IMR-90 (cell line): ENCODE results near the gene MLH3.

ENCODE experiments used
- BHLHE40 ChIP-seq: fragments of 150-350 bp; IDR thresholded peaks from 2 replicates; pipeline ENCODE4 v1.6.1; 2016; ENCODE audit warnings: mild to moderate bottlenecking, low read depth, low read length
- CEBPB ChIP-seq: IDR thresholded peaks from 2 replicates; pipeline ENCODE4 v1.6.1; 2012; ENCODE audit warnings: low read depth, low read length, improper control_type of control experiment
- CTCF ChIP-seq: conservative IDR thresholded peaks from 2 replicates; pipeline ENCODE4 v1.5.1; 2012; ENCODE audit warnings: mild to moderate bottlenecking, low read depth, low read length, improper control_type of control experiment
- FOS ChIP-seq: fragments of 150-350 bp; IDR thresholded peaks from 2 replicates; pipeline ENCODE4 v1.6.1; 2016; ENCODE audit warnings: low read depth, low read length
- NFE2L2 ChIP-seq: fragments of 150-350 bp; IDR thresholded peaks from 2 replicates; pipeline ENCODE4 v1.6.1; 2016; ENCODE audit warnings: low read depth, mild to moderate bottlenecking, low read length
- POLR2A ChIP-seq: IDR thresholded peaks from 2 replicates; pipeline ENCODE4 v1.6.1; 2012; ENCODE audit warnings: mild to moderate bottlenecking, low read depth, low read length
- RAD21 ChIP-seq: IDR thresholded peaks from 2 replicates; pipeline ENCODE4 v1.6.1; 2012; ENCODE audit warnings: low read length, improper control_type of control experiment
- RCOR1 ChIP-seq: IDR thresholded peaks from 2 replicates; pipeline ENCODE4 v1.6.1; 2012; ENCODE audit warnings: mild to moderate bottlenecking, low read length, improper control_type of control experiment; ENCODE audit not compliant: insufficient replicate concordance
- RFX5 ChIP-seq: IDR thresholded peaks from 2 replicates; pipeline ENCODE4 v1.8.0; 2012; ENCODE audit warnings: low read depth, mild to moderate bottlenecking, low read length, moderate library complexity
- SMC3 ChIP-seq: fragments of 150-350 bp; IDR thresholded peaks from 2 replicates; pipeline ENCODE4 v1.6.1; 2016; ENCODE audit warnings: low read depth, mild to moderate bottlenecking, antibody characterized with exemption, low read length, moderate library complexity
- USF2 ChIP-seq: fragments of 150-350 bp; IDR thresholded peaks from 2 replicates; pipeline ENCODE4 v1.6.1; 2017; ENCODE audit warnings: mild to moderate bottlenecking, antibody characterized with exemption, low read length, low read depth
- TF ChIP-seq, protein P1 (sequence below): fragments of 150-350 bp; IDR thresholded peaks from 2 replicates; pipeline ENCODE4 v1.6.1; 2016; ENCODE audit warnings: low read depth, mild to moderate bottlenecking, low read length, moderate library complexity, borderline replicate concordance

GRCh38 chr14:75044322-75044721 lies 6.9 kb downstream of the MLH3 start:
- TF ChIP-seq, protein P1, sequence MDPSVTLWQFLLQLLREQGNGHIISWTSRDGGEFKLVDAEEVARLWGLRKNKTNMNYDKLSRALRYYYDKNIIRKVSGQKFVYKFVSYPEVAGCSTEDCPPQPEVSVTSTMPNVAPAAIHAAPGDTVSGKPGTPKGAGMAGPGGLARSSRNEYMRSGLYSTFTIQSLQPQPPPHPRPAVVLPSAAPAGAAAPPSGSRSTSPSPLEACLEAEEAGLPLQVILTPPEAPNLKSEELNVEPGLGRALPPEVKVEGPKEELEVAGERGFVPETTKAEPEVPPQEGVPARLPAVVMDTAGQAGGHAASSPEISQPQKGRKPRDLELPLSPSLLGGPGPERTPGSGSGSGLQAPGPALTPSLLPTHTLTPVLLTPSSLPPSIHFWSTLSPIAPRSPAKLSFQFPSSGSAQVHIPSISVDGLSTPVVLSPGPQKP = no peak
- TF ChIP-seq CTCF (no peak), POLR2A (no peak), USF2 (no peak), RCOR1 (no peak), SMC3 (no peak), FOS (no peak), RFX5 (no peak), NFE2L2 (no peak), CEBPB (no peak), BHLHE40 (no peak), RAD21 (no peak)
